ENCODE results near the gene PRKG2.
"Not testable (repeated sequence)": the region's sequence is repeated elsewhere in the genome, so short reads cannot be mapped to it uniquely, and the experiment has no call there.

Gene PRKG2, protein sequence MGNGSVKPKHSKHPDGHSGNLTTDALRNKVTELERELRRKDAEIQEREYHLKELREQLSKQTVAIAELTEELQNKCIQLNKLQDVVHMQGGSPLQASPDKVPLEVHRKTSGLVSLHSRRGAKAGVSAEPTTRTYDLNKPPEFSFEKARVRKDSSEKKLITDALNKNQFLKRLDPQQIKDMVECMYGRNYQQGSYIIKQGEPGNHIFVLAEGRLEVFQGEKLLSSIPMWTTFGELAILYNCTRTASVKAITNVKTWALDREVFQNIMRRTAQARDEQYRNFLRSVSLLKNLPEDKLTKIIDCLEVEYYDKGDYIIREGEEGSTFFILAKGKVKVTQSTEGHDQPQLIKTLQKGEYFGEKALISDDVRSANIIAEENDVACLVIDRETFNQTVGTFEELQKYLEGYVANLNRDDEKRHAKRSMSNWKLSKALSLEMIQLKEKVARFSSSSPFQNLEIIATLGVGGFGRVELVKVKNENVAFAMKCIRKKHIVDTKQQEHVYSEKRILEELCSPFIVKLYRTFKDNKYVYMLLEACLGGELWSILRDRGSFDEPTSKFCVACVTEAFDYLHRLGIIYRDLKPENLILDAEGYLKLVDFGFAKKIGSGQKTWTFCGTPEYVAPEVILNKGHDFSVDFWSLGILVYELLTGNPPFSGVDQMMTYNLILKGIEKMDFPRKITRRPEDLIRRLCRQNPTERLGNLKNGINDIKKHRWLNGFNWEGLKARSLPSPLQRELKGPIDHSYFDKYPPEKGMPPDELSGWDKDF

DNA sequence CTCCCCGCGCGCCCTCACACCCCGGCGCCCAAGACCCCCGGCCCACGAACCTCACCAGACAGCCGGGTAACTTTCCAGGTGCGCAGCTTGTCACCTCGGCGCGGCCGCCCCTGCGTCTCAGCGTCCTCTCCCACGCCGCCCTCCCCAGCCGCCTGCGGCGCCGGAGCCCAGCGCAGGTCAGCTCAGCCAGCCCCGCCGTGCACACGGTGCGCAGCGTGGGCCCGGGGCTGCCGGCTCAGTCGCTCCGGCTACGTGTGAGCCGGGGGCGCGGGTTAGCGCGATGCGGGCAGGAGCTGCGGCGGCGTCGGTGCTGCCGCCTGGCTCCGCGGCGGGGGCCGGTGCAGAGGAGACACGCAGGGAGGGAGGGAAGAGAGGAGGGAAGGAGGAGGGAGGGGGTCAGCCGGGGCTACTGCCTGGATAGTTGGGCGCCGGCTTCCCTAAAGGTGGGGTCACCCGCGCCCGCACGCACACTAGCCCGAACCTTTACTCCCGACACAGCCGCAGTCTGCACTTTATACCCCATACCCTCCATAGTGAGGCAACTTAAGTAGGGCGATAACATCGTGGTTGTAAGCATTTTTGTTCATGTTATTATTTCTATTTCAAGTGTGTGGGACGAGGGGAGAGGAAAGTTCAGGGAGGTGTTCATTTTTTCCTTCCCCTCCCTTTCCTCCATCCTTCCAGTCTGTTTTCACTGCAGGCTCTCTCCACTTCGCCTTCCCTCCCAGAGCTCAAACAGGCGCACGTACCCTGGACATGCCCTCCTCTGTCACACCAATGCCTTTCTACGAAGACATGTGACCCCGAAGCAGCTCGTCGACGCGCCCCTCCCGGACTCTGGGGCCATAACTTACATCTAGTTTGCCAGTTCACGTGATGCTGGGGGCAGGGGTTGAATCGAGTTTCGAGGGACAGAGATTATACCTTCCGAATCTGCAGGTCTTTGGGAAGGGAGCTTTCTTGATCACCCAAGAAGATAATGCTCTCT is at the start of gene PRKG2:
PRKG2 (minus strand) TSS at position 342 of the 988 bp plus-strand sequence. CDS start 10,175 bp downstream, outside the sequence.
- DNase-seq = peak; percentile 24

DNA sequence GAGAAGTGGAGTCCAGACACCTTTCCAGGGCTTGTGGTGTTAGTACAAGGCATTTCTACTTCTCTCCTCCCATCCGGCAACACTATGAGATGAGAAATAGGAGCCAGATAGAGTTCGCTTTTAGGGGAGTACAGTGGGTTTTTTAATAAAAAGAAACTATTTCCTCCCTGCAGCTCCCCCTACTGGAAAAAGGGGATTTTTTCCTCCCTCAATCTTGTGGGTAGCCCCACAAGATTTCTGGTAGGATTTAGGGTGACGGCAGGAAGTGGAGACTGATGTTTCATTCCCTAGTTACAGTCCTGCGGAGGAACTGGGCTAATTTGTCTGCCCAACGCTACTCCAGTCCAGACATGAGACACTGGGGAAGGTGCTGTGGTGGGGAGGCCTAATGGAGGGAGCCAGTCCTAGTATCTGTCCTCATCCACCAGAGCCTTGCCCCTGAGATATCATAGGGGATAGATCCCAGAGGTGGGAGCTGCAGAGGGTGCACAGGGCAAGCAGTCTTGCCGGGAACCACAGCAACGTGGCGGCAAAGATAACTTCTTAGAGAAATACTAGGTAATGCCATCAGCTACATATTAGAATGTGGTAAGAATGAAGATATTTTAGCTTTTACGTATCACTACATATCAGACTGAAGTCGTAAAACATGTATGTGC is 45.5 kb upstream of the PRKG2 start:
- DNase-seq = no peak

DNA sequence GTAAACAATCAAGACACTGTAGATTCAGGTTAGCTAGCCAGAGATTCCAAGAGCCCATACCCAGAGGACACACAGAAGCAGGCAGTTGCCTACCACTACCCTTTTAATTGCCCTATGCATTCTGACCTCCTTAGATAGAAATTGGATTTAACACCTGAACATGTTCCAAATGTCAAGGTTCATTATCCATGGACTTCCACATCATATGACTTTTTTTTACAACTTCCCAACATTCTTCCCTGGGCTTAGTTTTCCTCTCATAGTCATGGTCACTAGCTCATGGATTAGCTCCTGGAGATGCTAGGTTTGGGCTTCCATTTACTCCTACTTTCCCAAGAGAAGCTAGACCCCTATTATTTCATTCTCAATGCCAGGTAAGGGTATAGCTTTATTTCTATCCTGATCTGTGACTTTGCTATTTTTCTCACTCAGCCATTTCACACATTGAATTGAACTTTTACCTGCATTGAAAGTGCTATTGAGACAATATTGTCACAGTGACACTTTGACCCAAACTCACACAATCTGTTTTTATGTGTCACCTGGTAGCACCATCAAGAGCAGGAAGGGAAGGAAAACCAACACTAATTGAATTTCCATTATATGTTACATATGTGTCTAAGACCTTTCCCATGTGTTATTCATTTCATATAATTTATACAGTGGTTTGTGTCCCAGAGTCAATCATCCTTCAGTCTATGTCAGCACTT is 44.0 kb upstream of the PRKG2 start:
- DNase-seq = no peak

DNA sequence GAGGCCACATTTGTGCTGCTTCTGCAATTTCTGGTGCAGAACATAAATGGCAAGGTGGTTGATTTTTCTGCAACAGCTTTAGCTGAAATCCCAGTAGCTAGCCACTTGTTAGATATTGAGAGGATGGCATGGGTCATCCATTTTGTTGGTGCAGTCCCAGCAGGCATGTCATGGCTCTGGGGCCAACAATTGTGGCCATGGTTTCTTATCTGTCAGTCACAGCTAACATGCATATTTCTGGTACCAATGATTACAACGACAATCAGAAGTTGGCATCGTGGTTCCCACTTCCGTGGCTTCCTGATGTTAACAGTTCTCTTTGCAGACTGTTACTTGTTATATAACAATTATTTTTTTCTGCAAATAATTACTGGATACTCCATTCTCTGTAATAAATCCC is 42.8 kb upstream of the PRKG2 start:
- no peak for DNase-seq

DNA sequence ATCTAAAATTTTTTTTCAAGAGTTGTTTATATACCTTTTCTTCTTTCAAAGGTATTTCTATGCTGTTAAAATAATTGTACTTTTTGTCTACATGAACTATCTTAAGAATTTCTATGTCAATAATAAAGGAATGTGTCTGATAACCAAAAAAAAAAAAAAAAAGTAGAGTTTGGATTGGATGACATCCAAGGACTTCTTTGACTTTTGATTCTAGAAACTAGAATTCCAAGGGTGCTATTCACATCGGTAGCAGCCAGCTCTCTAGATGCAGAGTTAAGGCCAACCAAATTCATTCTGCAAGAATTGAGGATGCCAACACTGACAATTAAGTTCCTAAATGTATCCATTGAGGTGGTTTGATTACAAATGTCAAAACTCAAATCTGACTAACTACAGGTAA is 42.0 kb upstream of the PRKG2 start:
- DNase-seq = no peak

DNA sequence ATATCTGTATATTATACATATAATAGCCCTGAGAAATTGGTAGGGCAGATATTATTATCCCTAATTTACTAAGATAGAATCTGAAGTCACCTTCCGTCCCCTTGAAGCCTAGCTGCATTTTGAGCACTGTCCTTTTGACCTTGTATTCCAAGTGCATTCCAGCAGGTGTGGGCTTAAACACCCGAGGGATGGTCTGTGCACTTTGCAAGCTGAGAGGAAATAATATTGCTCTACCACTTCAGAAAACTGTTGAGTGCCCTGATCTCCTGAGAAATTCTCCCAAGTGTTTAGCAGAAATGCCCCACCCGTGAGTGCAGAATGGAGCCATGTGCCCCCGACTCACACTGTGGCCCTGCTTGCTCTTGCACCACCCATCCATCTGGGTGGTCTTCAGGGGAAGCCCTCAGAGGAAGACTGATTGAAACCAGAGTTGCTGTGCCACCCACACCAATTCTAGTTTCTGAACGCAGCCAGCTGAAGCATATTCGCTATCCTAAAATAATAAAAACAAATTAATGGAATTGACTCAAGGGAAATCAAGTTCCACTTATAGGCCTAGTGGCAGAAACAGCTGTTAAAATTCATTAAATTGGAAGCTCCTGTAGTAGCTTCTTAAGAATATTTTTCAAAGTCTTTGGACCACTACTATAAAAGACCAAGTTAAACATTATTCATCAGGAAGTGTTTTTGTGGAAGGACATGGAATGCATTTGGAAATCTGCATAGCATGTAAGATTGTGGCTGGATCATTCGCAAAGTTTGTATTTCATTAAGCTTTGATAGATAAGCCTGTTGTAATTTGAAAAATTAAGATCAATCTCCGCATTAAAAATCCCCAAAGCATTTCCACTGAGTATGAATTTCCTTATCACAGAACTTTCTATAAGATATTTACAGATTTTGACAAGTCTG is 41.3 kb upstream of the PRKG2 start:
- DNase-seq = no peak

DNA sequence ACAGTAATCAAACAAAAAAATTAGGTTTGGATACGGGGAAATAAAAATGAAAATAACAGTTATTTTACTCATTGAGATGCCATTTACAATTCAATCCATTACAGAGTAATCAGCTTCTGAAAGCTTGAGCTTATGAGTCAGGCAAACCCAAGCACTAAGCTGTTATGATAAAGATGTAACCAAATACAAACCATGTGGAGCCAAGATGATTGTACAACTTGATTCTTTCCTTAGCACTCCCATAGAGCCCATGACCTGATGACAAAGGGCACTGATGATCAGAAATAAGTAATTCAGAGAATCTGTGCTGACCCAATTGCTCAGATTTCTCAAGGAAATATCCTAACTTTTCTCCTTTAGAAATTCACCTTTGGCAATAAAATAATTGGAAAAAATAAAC is 40.5 kb upstream of the PRKG2 start:
- DNase-seq = no peak

DNA sequence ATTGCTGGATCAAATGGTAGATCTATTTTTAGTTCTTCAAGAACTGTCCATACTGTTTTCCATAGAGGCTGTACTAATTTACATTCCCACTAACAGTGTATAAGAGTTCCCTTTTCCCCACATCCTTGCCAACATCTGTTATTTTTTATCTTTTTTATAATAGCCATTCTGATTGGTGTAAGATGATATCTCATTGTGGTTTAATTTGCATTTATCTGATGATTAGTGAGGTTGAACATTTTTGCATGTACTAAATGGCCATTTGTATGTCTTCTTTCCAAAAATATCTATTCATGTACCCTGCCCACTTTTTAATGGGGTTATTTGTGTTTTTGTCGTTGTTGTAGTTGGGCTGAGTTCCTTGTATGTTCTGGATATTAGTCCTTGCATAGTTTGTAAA is 35.4 kb upstream of the PRKG2 start:
- DNase-seq = no peak

DNA sequence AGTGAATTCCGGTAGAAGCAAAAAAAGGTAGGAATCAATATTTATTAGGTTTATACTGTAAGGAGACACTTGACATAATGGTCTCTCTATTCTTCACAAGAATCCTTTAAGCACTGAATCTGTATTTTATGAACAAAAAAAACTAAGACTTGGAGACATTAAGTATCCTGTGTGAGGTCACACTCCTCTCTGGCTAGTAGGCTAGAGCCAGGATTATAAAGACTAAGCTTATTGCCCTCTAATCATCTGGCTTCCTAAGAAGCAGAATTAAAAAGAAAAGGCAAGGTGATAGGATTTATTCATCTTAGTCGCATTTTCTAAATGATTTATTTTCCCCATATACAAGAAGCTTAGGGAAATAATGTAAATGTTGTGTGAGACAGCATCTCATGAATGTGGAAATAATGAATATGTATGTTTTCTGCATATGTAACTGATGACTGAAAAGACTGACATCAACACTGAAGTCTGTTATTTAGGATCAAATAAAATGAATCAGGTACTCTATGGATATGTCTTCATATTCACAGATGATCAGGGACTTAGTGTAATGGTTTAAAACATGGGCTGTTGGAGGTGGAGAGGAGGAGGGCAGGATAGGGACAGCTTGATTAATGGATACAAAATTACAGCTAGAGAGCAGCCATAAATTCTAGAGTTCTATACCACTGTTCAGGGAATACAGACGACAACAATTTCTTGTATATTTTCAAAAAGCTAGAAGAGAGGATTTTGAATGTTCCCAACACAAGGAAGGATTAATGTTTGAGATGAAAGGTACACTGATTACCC is 30.4 kb upstream of the PRKG2 start:
- DNase-seq = no peak

DNA sequence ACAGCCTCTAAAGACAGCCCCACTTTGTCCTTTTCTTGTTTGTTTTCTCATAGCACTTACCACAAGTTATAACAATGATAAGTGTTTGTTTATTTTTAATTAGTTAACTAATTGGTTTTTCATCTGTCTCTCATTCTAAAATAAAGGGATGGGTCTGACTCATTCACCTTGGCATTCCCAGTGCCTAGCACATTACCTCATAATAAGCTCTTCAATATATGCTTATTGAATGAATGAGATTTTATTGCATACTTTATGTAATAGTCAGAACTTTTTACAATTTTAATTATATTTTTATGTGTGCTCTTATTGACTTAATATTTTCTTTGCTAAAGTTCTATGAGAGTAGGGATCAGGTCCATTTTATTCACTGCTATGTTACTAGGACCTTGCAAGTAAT is 22.8 kb upstream of the PRKG2 start:
- no peak for DNase-seq

DNA sequence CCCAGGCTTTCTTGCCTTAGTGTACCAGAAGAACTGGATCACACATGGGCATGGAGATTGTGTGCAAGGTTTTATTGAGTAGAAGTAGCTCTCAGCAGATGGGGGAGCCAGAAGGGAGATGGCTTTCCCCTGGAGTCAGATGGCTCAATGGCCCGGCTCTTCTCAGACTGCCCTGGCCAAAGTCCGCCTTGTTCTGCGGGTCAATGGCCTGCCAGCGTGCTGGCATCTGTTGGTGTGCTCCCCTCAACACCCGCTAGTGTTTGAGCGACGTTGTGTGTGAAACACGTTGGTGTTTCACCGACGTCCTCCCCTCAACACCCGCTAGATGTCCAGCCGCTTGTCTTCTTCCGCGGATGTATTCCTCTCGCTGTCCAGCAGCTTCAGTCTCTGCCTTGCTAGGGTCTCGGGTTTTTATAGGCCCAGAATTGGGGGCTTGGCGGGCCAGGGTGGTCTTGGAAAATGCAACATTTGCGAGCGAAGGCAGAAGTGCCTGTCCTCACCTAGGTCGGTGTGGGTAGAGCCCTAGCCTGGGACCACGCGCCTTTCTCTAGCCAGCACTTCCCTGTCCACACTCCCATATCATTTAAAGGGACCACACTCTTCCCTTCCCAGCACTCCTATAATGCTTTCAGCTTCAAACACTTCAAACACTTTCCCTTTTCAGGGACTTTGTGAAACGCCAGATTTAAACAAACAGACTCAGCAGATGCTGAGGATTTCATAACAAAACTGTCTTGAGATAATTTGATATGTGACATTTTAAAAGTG is 21.1 kb upstream of the PRKG2 start:
- DNase-seq = no peak

DNA sequence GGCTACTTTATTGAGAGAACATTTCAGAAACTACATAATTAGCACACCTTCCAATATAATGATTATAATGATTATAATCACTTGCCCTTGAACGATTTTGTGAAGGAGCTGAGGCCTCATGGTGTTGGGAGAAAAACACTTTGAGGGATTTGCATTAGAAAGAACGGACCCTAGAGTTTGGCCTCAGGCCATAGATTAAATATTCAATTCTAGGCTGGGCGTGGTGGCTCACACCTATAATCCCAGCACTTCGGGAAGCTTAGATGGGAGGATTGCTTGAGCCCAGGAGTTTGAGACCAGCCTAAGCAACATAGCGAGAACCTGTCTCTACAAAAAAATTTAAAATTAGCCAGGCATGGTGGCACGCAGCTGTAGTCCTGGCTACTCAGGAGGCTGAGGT is 12.9 kb upstream of the PRKG2 start:
- DNase-seq = no peak

DNA sequence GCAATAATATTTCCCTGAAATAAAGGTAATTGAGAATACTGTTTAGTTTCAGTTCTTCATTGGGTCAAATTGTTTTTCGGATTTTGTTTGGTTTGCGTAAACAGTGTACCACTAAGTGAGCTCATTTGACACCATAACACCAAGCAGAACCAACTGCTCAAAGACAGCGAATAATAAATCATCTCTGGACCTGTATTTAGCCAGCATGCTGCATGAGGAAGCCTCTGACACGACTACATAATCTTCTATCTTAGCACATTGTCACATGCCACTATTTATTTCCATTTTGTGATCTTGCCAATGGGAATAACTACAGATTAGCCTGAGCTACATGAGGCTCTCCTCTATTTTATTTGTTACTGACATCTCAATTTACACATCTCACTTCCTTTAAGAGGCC is 12.1 kb upstream of the PRKG2 start:
- no peak for DNase-seq

DNA sequence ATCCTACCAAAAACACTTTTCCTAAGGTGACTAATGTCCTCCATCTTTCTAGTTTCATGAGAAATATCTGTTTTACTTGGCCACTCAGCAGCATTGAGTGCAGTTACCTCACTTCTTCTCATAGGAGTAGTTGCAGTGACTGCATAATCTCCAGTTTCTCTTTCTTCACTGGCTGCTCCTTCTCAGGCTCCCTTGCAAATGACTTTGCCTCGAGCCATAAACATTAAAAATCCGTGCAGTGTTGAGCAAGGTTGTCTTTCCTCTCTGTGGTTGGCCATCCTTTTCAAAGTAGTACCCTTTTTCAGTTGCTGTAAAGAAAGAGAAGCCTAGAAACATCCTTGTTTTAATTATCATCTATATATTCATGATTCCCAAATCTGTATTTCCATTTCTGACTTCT is 10.2 kb upstream of the PRKG2 start:
- no peak for DNase-seq

DNA sequence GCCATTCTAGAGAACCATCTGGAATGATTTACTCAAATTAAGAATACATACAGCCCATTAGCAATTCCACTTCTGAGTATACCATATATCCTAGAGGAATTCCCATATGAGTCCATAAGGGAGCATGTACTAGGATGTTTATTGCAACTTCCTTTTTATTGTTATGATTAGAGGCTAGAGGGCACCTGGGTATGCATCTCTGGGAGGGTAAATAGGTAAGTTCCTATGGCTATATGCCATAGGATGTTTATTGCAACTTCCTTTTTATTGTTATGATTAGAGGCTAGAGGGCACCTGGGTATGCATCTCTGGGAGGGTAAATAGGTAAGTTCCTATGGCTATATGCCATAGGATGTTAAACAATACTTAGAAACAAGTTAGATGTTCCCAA is 7.1 kb upstream of the PRKG2 start:
- not testable (repeated sequence) for DNase-seq

DNA sequence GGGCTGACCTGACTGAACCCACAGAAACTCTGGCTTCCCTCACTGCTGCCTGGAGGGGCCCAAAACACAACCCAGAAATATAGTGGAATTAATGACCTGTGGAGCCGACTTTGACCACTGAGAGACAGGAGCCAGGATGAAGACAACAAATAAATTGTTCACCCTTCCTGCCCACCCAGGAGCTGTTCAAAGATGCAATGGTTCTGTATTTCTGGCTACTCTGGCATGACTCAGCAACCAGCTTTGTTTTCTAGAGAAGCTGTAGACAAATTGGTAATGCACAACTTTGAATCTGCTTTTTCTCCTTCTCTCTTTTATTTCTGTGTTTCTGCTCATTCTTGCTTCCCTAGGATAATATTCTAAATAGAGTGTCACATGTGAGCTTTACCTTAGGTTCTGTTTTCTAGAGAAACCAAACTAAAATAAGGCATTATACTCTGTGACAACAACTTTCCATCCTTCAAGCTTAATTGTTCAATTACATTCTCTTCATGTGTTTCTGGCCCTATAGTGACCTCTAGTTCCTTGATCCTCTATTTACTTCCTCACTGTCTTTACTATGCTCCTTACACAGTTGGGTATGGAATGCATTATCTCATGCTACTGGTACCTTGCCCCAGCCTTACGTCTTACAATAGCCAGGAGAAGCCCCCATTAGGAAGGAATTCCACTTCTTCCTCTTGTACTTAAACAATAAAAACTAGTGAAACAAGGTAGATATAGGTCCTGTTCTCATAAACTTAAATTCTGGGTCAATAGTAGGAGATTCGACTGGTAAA is 6.5 kb upstream of the PRKG2 start:
- DNase-seq = no peak

DNA sequence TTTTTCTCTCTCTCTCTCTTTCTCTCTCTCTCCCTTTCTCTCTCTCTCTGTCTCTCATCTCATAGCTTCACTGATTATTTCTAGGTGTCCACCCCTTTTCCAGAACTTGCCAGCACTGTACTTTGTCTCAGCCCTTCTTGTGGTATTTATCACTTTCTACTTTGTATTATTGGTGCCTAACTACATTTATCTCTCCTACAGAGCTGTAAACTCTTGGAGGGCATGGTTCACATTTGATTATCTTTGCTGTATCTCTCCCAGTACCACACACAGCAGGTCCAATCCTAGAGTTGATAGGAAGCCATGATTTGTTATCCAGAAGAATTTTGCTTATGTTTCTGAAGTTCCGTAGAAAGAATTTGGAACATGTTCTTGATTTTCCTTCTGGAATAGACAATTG is 5.2 kb upstream of the PRKG2 start:
- DNase-seq = no peak

DNA sequence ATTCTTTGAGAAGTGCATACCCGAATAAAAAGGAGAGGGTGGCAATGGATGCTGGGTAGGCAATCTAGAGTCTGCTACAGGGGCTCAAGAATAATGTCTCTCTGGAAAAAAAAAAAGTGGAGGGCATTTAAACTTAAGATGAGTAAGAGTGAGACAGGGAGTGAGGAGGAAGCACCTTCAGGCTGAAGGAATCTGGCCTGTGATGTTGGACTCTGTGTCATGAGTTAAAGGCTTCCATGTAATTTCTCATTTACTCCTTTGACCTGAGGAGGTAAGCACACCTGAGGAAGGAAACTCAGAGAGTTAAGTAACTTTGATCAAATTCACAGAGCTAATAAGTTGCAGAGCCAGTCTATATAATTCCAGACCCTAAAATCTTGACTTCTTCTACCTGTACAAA is 3.2 kb upstream of the PRKG2 start:
- DNase-seq = no peak
